Panc1 (cell line): ENCODE measurements around the gene NGB.

ENCODE experiments used
- CTCF ChIP-seq: fragments of 450-650 bp; IDR thresholded peaks from 2 replicates; pipeline ENCODE4 v1.5.1; 2017; ENCODE audit warnings: mild to moderate bottlenecking
- POLR2AphosphoS5 ChIP-seq: IDR thresholded peaks from 2 replicates; pipeline ENCODE4 v1.6.1; 2012; ENCODE audit warnings: mild to moderate bottlenecking, low read depth, low read length, moderate library complexity
- REST ChIP-seq, 2 experiments: IDR thresholded peaks; 2 replicates each; pipeline ENCODE4 v1.6.1; 2011 to 2012; ENCODE audit warnings: low read depth in 2 of 2, control low read depth in 1 of 2, low read length in 1 of 2, mild to moderate bottlenecking in 1 of 2, moderate library complexity in 1 of 2; ENCODE audit not compliant: insufficient read depth in 1 of 2
- SIN3A ChIP-seq: IDR thresholded peaks from 2 replicates; pipeline ENCODE4 v1.6.1; 2012; ENCODE audit warnings: low read depth, mild to moderate bottlenecking, low read length, moderate library complexity, borderline replicate concordance; ENCODE audit not compliant: insufficient read depth
- TCF7L2 ChIP-seq: IDR thresholded peaks from 2 replicates; pipeline ENCODE4 v1.6.1; 2011; ENCODE audit warnings: mild to moderate bottlenecking, low read depth, low read length, inconsistent platforms

- TF ChIP-seq CTCF = no peak
- TF ChIP-seq REST (IDR thresholded peaks at IDR 0.05; ENCODE audit: insufficient read depth in 1 of 2, low read depth in 2 of 2, low read length in 1 of 2) = no peak
- TF ChIP-seq POLR2AphosphoS5 = no peak
- no peak for TF ChIP-seq SIN3A
- TF ChIP-seq TCF7L2 = no peak
Observed at GRCh38 chr14:77273796-77274195, 2.8 kb upstream of the NGB start.
